ENCODE results near the gene ACOXL.

The ACOXL gene

GRCh38 chr2:110727923-110728322 lies 4.5 kb upstream of the ACOXL start:
- H3K9me3 ChIP-seq (ENCODE audit: insufficient read depth, low read length), result no peaks in the 10 kb centered on the region
- H3K9ac ChIP-seq (ENCODE audit: low read length), result no peak overlapping the region
- no peaks in the 10 kb centered on the region for H4K20me1 ChIP-seq (ENCODE audit: low read depth, low read length)
- H3K4me2 ChIP-seq (ENCODE audit: low read depth, low read length, poor library complexity, severe bottlenecking), result no peak overlapping the region
- no peak overlapping the region for H2AFZ ChIP-seq (ENCODE audit: low read depth, low read length, severe bottlenecking)
- H3K79me2 ChIP-seq (ENCODE audit: insufficient read depth, low read length), result no peaks in the 10 kb centered on the region
- no peaks in the 10 kb centered on the region for H3K36me3 ChIP-seq (ENCODE audit: low read length)
- no peaks in the 10 kb centered on the region for H3K27me3 ChIP-seq (ENCODE audit: low read length)
- no peak overlapping the region for H3K27ac ChIP-seq (ENCODE audit: low read depth, low read length)
- H3K9me2 ChIP-seq (replicated peaks; ENCODE audit: insufficient read depth, low read length), result no peaks in the 10 kb centered on the region
- TF ChIP-seq CTCF (IDR thresholded peaks at IDR 0.05; ENCODE audit: insufficient read depth, low read length, poor library complexity, severe bottlenecking), result no peak
- no peak for TF ChIP-seq EZH2phosphoT487 (conservative IDR thresholded peaks at IDR 0.05; ENCODE audit: low read length)
- no peak overlapping the region for H3K4me3 ChIP-seq (ENCODE audit: insufficient read depth, low read length, poor library complexity, severe bottlenecking)
- no peaks in the 10 kb centered on the region for H3F3A ChIP-seq (ENCODE audit: insufficient read depth)

GRCh38 chr2:110729106-110729505 lies 3.3 kb upstream of the ACOXL start:
- no peak overlapping the region for H3K27ac ChIP-seq (ENCODE audit: low read depth, low read length)

GRCh38 chr2:110731064-110731463 lies 1.3 kb upstream of the ACOXL start:
- Histone ChIP-seq H3F3A (ENCODE audit: insufficient read depth) (no peaks in the 10 kb centered on the region), H3K4me2 (ENCODE audit: low read depth, low read length, poor library complexity, severe bottlenecking) (no peak overlapping the region), H3K4me3 (ENCODE audit: insufficient read depth, low read length, poor library complexity, severe bottlenecking) (no peak overlapping the region), H3K27me3 (ENCODE audit: low read length) (no peaks in the 10 kb centered on the region), H3K36me3 (ENCODE audit: low read length) (no peaks in the 10 kb centered on the region), H3K27ac (ENCODE audit: low read depth, low read length) (no peak overlapping the region), H3K9me3 (ENCODE audit: insufficient read depth, low read length) (no peaks in the 10 kb centered on the region), H3K79me2 (ENCODE audit: insufficient read depth, low read length) (no peaks in the 10 kb centered on the region), H2AFZ (ENCODE audit: low read depth, low read length, severe bottlenecking) (no peak overlapping the region), H3K9ac (ENCODE audit: low read length) (no peak overlapping the region), H4K20me1 (ENCODE audit: low read depth, low read length) (no peaks in the 10 kb centered on the region), H3K9me2 (replicated peaks; ENCODE audit: insufficient read depth, low read length) (no peaks in the 10 kb centered on the region)
- TF ChIP-seq CTCF (IDR thresholded peaks at IDR 0.05; ENCODE audit: insufficient read depth, low read length, poor library complexity, severe bottlenecking), result no peak
- no peak for TF ChIP-seq EZH2phosphoT487 (conservative IDR thresholded peaks at IDR 0.05; ENCODE audit: low read length)

More at GRCh38 chr2:110729106-110729505, 3.3 kb upstream of the ACOXL start:
- Histone ChIP-seq H3K27me3 (ENCODE audit: low read length) (no peaks in the 10 kb centered on the region), H3K9ac (ENCODE audit: low read length) (no peak overlapping the region), H3F3A (ENCODE audit: insufficient read depth) (no peaks in the 10 kb centered on the region), H3K4me2 (ENCODE audit: low read depth, low read length, poor library complexity, severe bottlenecking) (no peak overlapping the region), H4K20me1 (ENCODE audit: low read depth, low read length) (no peaks in the 10 kb centered on the region), H3K9me2 (replicated peaks; ENCODE audit: insufficient read depth, low read length) (no peaks in the 10 kb centered on the region), H2AFZ (ENCODE audit: low read depth, low read length, severe bottlenecking) (no peak overlapping the region), H3K36me3 (ENCODE audit: low read length) (no peaks in the 10 kb centered on the region), H3K79me2 (ENCODE audit: insufficient read depth, low read length) (no peaks in the 10 kb centered on the region), H3K4me3 (ENCODE audit: insufficient read depth, low read length, poor library complexity, severe bottlenecking) (no peak overlapping the region), H3K9me3 (ENCODE audit: insufficient read depth, low read length) (no peaks in the 10 kb centered on the region)
- TF ChIP-seq CTCF (IDR thresholded peaks at IDR 0.05; ENCODE audit: insufficient read depth, low read length, poor library complexity, severe bottlenecking) (no peak), EZH2phosphoT487 (conservative IDR thresholded peaks at IDR 0.05; ENCODE audit: low read length) (no peak)
